ENCODE data around the gene NADK2.

- TF ChIP-seq, protein P1, sequence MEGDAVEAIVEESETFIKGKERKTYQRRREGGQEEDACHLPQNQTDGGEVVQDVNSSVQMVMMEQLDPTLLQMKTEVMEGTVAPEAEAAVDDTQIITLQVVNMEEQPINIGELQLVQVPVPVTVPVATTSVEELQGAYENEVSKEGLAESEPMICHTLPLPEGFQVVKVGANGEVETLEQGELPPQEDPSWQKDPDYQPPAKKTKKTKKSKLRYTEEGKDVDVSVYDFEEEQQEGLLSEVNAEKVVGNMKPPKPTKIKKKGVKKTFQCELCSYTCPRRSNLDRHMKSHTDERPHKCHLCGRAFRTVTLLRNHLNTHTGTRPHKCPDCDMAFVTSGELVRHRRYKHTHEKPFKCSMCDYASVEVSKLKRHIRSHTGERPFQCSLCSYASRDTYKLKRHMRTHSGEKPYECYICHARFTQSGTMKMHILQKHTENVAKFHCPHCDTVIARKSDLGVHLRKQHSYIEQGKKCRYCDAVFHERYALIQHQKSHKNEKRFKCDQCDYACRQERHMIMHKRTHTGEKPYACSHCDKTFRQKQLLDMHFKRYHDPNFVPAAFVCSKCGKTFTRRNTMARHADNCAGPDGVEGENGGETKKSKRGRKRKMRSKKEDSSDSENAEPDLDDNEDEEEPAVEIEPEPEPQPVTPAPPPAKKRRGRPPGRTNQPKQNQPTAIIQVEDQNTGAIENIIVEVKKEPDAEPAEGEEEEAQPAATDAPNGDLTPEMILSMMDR (IDR thresholded peaks at IDR 0.05), result no peak
- TF ChIP-seq POLR2A (IDR thresholded peaks at IDR 0.05), result no peak
- no peak for TF ChIP-seq EP300 (IDR thresholded peaks at IDR 0.05)
- TF ChIP-seq POLR2AphosphoS5 (IDR thresholded peaks at IDR 0.05), result no peak
Observed at GRCh38 chr5:36158144-36158543, 83.6 kb downstream of the NADK2 start.
